BJ (cell line): Measurements from ENCODE around the gene FAM174C. TPM values are rescaled to one million over a fixed set of nuclear protein-coding genes. Genes with fewer than 3 reads are reported as not detected.

Experiments
- CTCF ChIA-PET: fragments of 350-600 bp; formaldehyde crosslinking; extraction: SDS; loops from one replicate; lab custom pipeline; 2021; ENCODE audit warnings: antibody characterized with exemption, inconsistent platforms; lab: Yijun Ruan, JAX
- POLR2A ChIA-PET: fragments of 300-600 bp; sonication (Branson Sonifier 250); formaldehyde crosslinking; extraction: SDS; loops from one replicate; lab custom pipeline; 2021; ENCODE audit warnings: antibody characterized with exemption; lab: Charles Lee
- DNase-seq: peaks from one replicate; pipeline ENCODE4 v3.0.0-alpha.2; 2011; ENCODE audit warnings: low read depth
- H3K27me3 ChIP-seq: 2 replicates; pipeline ENCODE4 v1.6.0; 2011; ENCODE audit warnings: low read length; ENCODE audit not compliant: control insufficient read depth, insufficient read depth
- H3K36me3 ChIP-seq: 2 replicates; pipeline ENCODE4 v1.5.1; 2011; ENCODE audit warnings: low read length; ENCODE audit not compliant: control insufficient read depth, insufficient read depth
- H3K4me3 ChIP-seq: 2 replicates; pipeline ENCODE4 v1.5.1; 2011; ENCODE audit warnings: low read depth, mild to moderate bottlenecking, control low read depth, low read length
- polyA plus RNA-seq: library from polyadenylated mRNA; depleted of rRNA; stranded (reverse); fragments of >200 nt; gene quantifications from 2 replicates; pipeline ENCODE4 v1.2.3, GENCODE V29; 2011
- TF ChIP-seq, protein P1 (sequence below): IDR thresholded peaks from 2 replicates; pipeline ENCODE4 v1.5.1; 2011; ENCODE audit warnings: low read depth, mild to moderate bottlenecking, control low read depth, inconsistent platforms, low read length, moderate library complexity; ENCODE audit not compliant: insufficient read depth

The FAM174C gene
- polyA plus RNA-seq, 1 experiment: 37.5 TPM

DNA sequence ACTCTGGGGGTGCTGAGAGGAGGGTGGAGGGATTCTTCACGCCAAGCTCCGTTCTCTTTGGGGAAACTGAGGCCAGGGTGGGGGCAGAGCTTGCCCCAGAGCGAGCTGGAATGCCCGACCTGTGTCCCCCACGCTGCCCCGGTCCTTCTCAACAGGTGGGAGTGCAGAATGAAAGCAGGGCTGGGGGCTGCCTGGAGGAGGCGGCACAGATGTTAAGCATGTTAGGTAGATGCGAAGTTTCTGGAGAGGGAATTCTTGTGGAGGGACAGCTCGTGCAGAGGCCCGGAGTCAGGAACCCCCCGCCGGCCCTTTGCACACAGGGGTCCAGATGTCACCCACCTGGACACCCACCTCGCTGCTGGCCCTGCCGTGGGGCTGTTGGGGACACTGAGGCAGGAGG lies 19.4 kb downstream of the FAM174C start:
- H3K4me3 ChIP-seq: no peak overlapping the region
- ChIA-PET POLR2A (no interaction called here), CTCF (interaction anchor here (0.7 kb wide), 1 partner anchor 50 kb away, joined by 3 read pairs; no protein-coding TSS in a partner anchor)
- DNase-seq: no peak
- H3K36me3 ChIP-seq: no peaks in the 10 kb centered on the region
- H3K27me3 ChIP-seq: no peaks in the 10 kb centered on the region; the same call in 1 of the 2 replicates
- TF ChIP-seq, protein P1, sequence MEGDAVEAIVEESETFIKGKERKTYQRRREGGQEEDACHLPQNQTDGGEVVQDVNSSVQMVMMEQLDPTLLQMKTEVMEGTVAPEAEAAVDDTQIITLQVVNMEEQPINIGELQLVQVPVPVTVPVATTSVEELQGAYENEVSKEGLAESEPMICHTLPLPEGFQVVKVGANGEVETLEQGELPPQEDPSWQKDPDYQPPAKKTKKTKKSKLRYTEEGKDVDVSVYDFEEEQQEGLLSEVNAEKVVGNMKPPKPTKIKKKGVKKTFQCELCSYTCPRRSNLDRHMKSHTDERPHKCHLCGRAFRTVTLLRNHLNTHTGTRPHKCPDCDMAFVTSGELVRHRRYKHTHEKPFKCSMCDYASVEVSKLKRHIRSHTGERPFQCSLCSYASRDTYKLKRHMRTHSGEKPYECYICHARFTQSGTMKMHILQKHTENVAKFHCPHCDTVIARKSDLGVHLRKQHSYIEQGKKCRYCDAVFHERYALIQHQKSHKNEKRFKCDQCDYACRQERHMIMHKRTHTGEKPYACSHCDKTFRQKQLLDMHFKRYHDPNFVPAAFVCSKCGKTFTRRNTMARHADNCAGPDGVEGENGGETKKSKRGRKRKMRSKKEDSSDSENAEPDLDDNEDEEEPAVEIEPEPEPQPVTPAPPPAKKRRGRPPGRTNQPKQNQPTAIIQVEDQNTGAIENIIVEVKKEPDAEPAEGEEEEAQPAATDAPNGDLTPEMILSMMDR: no peak

DNA sequence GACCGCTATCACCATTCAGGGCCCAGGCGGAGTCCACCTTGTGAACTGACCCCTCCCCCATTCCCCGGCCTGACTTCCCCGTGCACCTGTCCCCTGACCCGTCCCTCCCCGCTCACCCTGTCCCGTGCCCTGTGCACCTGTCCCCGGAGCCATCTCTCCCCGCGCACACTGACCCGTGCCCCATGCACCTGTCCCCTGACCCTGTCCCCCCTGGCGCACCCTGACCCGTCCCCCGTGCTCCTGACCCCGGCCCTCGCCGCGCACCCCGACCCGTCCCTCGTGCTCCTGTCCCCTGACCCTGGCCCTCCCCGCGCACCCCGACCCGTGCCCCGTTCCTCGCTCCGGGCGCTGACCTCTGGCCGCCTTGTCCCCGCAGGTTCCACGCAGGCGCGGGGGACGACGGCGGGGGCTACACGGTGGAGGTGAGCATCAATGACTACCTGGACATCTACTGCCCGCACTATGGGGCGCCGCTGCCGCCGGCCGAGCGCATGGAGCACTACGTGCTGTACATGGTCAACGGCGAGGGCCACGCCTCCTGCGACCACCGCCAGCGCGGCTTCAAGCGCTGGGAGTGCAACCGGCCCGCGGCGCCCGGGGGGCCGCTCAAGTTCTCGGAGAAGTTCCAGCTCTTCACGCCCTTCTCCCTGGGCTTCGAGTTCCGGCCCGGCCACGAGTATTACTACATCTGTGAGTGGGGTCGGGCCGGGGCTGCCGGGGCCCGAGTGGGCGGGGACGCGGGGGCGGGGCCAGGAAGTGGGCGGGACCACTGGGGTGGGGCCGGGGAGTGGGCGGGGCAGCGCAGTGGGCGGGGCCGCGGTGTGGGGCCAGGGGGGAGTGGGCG lies 20.1 kb downstream of the FAM174C start:
- no peak overlapping the region for H3K4me3 ChIP-seq
- no peaks in the 10 kb centered on the region; the same call in 1 of the 2 replicates for H3K27me3 ChIP-seq
- ChIA-PET CTCF (no interaction called here), POLR2A (no interaction called here)
- DNase-seq: no peak
- no peaks in the 10 kb centered on the region for H3K36me3 ChIP-seq
- TF ChIP-seq, protein P1: no peak

DNA sequence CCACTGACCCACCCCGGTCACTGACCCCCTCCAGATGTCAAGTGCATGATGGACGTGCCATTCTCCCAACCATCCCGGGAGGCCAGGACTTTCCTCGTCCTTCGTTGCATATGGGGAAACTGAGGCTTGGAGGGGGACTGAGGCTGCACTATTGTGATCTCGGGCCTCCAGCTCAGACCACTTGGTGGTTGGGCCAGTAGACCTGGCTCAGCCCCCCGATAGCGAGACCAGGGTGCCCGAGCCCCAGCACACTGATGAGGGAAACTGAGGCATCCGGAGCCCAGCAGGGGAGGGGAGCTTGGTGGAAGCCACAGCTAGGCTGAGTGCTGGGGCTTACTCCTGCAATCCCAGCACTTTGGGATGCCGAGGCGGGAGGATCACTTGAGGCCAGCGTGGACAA lies 20.7 kb downstream of the FAM174C start:
- H3K36me3 ChIP-seq: no peaks in the 10 kb centered on the region
- no peak overlapping the region for H3K4me3 ChIP-seq
- no peaks in the 10 kb centered on the region for H3K27me3 ChIP-seq
- ChIA-PET POLR2A (no interaction called here), CTCF (no interaction called here)
- DNase-seq: no peak
- TF ChIP-seq, protein P1: no peak

DNA sequence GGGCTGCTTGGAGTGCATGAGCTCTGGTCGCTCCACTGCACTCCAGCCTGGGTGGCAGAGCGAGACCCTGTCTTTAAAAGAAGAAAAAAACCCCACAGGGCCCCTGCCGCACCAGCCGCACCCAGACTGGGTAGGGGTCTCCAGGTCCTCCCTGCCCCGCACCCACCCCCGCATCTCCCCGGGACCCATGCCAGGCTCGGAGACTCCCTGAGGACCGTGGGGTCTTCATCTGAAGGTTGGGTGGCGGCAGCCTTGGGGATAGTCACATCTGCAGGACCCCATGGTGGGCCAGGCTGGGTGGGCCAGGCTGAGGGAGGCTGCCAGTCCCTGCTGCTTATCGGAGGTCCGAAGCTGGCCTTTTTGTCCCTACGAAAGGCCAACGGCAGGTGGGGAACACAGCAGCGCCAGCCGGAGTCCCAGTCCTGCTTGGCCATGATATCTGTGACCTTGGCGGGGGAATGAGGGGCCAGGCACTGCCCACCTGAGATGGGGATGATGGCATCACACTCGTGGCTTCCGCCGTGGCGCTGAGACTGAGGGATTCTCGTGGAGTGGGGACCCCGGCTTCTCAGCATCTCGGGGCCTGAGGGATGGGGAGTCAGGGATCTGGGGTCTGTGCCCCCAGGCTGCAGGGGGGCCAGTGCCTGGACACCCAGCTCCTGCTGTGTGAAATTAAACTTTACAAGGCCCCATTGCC lies 21.4 kb downstream of the FAM174C start:
- H3K4me3 ChIP-seq: no peak overlapping the region
- H3K36me3 ChIP-seq: no peaks in the 10 kb centered on the region
- CTCF ChIA-PET: interaction anchor here (0.8 kb wide), 1 partner anchor 19 kb away, joined by 3 read pairs; no protein-coding TSS in a partner anchor
- H3K27me3 ChIP-seq: no peaks in the 10 kb centered on the region
- POLR2A ChIA-PET: no interaction called here
- no peak for DNase-seq
- TF ChIP-seq, protein P1: no peak

DNA sequence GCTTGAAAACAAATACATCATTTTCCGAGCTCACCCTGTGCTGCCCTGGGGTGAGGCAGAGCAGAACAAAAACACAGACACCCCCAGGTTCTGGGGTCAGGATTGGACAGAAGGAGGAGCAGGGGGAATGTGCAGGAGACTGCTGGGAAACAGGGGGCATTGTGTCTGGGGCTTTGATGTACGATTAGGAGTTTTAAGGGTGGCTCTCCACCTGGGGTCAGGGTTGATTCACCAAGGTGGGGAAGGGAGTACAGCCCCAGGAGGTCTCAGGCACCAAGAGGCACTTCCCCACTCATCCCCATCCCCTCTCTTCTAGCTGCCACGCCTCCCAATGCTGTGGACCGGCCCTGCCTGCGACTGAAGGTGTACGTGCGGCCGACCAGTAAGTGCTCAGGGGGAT lies 22.9 kb downstream of the FAM174C start:
- no peak overlapping the region for H3K4me3 ChIP-seq
- ChIA-PET CTCF (no interaction called here), POLR2A (no interaction called here)
- TF ChIP-seq, protein P1: no peak
- no peaks in the 10 kb centered on the region for H3K27me3 ChIP-seq
- H3K36me3 ChIP-seq: no peaks in the 10 kb centered on the region
- no peak for DNase-seq
